Rectal smooth muscle tissue (tissue), 1 donor: Measurements from ENCODE around the gene MAML1.

ENCODE experiments used
- H3K27ac ChIP-seq: one replicate; pipeline ENCODE4 v1.7.0; 2013; ENCODE audit warnings: low read depth, low read length, inconsistent platforms
- H3K27me3 ChIP-seq: one replicate; pipeline ENCODE4 v1.7.0; 2013; ENCODE audit warnings: low read length; ENCODE audit not compliant: control insufficient read depth, insufficient read depth
- H3K36me3 ChIP-seq: one replicate; pipeline ENCODE4 v1.7.0; 2013; ENCODE audit warnings: low read length; ENCODE audit not compliant: control insufficient read depth, insufficient read depth
- H3K4me1 ChIP-seq: one replicate; pipeline ENCODE4 v1.7.0; 2013; ENCODE audit warnings: low read length; ENCODE audit not compliant: control insufficient read depth, insufficient read depth
- H3K4me3 ChIP-seq: one replicate; pipeline ENCODE4 v1.7.0; 2013; ENCODE audit warnings: low read length
- H3K9ac ChIP-seq: one replicate; pipeline ENCODE4 v1.7.0; 2013; ENCODE audit warnings: low read length

Gene MAML1

GRCh38 chr5:179746872-179747271 lies 14.2 kb downstream of the MAML1 start:
- no peak overlapping the region for H3K4me3 ChIP-seq
- H3K36me3 ChIP-seq, result no peaks in the 10 kb centered on the region
- H3K27ac ChIP-seq, result no peak overlapping the region
- no peaks in the 10 kb centered on the region for H3K27me3 ChIP-seq
- no peak overlapping the region for H3K9ac ChIP-seq
- H3K4me1 ChIP-seq, result no peaks in the 10 kb centered on the region

- no peak overlapping the region for H3K9ac ChIP-seq
- H3K4me3 ChIP-seq, result no peak overlapping the region
- no peaks in the 10 kb centered on the region for H3K4me1 ChIP-seq
- H3K27ac ChIP-seq, result no peak overlapping the region
- no peaks in the 10 kb centered on the region for H3K27me3 ChIP-seq
- no peaks in the 10 kb centered on the region for H3K36me3 ChIP-seq
Measured at GRCh38 chr5:179747811-179748210, 15.2 kb downstream of the MAML1 start.

- Histone ChIP-seq H3K36me3 (no peaks in the 10 kb centered on the region), H3K27ac (no peak overlapping the region), H3K27me3 (no peaks in the 10 kb centered on the region), H3K4me1 (peaks cover 3% of the 10 kb centered on the region), H3K4me3 (no peak overlapping the region), H3K9ac (no peak overlapping the region)
Measured at GRCh38 chr5:179749857-179750508, 17.4 kb downstream of the MAML1 start.

- Histone ChIP-seq H3K27me3 (no peaks in the 10 kb centered on the region), H3K9ac (no peak overlapping the region), H3K4me3 (no peak overlapping the region), H3K4me1 (peaks cover 6% of the 10 kb centered on the region), H3K27ac (no peak overlapping the region), H3K36me3 (no peaks in the 10 kb centered on the region)
Measured at GRCh38 chr5:179753971-179754370, 21.3 kb downstream of the MAML1 start.

- Histone ChIP-seq H3K9ac (no peak overlapping the region), H3K36me3 (no peaks in the 10 kb centered on the region), H3K27ac (no peak overlapping the region), H3K4me1 (peaks cover 6% of the 10 kb centered on the region), H3K4me3 (no peak overlapping the region), H3K27me3 (no peaks in the 10 kb centered on the region)
Measured at GRCh38 chr5:179755022-179755421, 22.4 kb downstream of the MAML1 start.

GRCh38 chr5:179758955-179759354 lies 26.3 kb downstream of the MAML1 start:
- Histone ChIP-seq H3K36me3 (no peaks in the 10 kb centered on the region), H3K4me1 (peaks cover 25% of the 10 kb centered on the region), H3K27ac (no peak overlapping the region), H3K9ac (no peak overlapping the region), H3K27me3 (no peaks in the 10 kb centered on the region), H3K4me3 (no peak overlapping the region)

- peaks cover 26% of the 10 kb centered on the region for H3K4me1 ChIP-seq
- no peak overlapping the region for H3K9ac ChIP-seq
- H3K36me3 ChIP-seq, result no peaks in the 10 kb centered on the region
- no peaks in the 10 kb centered on the region for H3K27me3 ChIP-seq
- H3K27ac ChIP-seq, result no peak overlapping the region
- H3K4me3 ChIP-seq, result no peak overlapping the region
Measured at GRCh38 chr5:179759581-179760551, 27.2 kb downstream of the MAML1 start.

- no peak overlapping the region for H3K9ac ChIP-seq
- H3K4me3 ChIP-seq, result no peak overlapping the region
- peak overlapping the region; percentile 12 for H3K27ac ChIP-seq
- H3K4me1 ChIP-seq, result peaks cover 24% of the 10 kb centered on the region
- H3K36me3 ChIP-seq, result peaks cover 7% of the 10 kb centered on the region
- no peaks in the 10 kb centered on the region for H3K27me3 ChIP-seq
Measured at GRCh38 chr5:179762079-179762780, 29.6 kb downstream of the MAML1 start.

- Histone ChIP-seq H3K27me3 (no peaks in the 10 kb centered on the region), H3K4me1 (peaks cover 24% of the 10 kb centered on the region), H3K27ac (peak overlapping the region; percentile 12), H3K9ac (no peak overlapping the region), H3K4me3 (no peak overlapping the region), H3K36me3 (peaks cover 7% of the 10 kb centered on the region)
Measured at GRCh38 chr5:179762781-179763176, 30.2 kb downstream of the MAML1 start.

- no peaks in the 10 kb centered on the region for H3K27me3 ChIP-seq
- no peak overlapping the region for H3K4me3 ChIP-seq
- peaks cover 24% of the 10 kb centered on the region for H3K4me1 ChIP-seq
- no peak overlapping the region for H3K27ac ChIP-seq
- H3K9ac ChIP-seq, result no peak overlapping the region
- H3K36me3 ChIP-seq, result peaks cover 8% of the 10 kb centered on the region
Measured at GRCh38 chr5:179763215-179763945, 30.8 kb downstream of the MAML1 start.

- H3K36me3 ChIP-seq, result peaks cover 13% of the 10 kb centered on the region
- no peak overlapping the region for H3K4me3 ChIP-seq
- H3K4me1 ChIP-seq, result peaks cover 24% of the 10 kb centered on the region
- no peaks in the 10 kb centered on the region for H3K27me3 ChIP-seq
- no peak overlapping the region for H3K9ac ChIP-seq
- H3K27ac ChIP-seq, result no peak overlapping the region
Measured at GRCh38 chr5:179764056-179764455, 31.4 kb downstream of the MAML1 start.

- Histone ChIP-seq H3K36me3 (peaks cover 22% of the 10 kb centered on the region), H3K9ac (no peak overlapping the region), H3K4me3 (no peak overlapping the region), H3K27ac (no peak overlapping the region), H3K4me1 (peaks cover 24% of the 10 kb centered on the region), H3K27me3 (no peaks in the 10 kb centered on the region)
Measured at GRCh38 chr5:179765400-179765799, 32.8 kb downstream of the MAML1 start.
